Kidney epithelial cell (primary cell): ENCODE results near the gene ALOX12. TPM values are rescaled to one million over a fixed set of nuclear protein-coding genes. Genes with fewer than 3 reads are reported as not detected.

ENCODE experiments used
- DNase-seq: peaks from one replicate; pipeline ENCODE4 v3.0.0-alpha.2; 2010; ENCODE audit warnings: low read depth
- H3K27me3 ChIP-seq: 2 replicates; pipeline ENCODE4 v1.6.0; 2011; ENCODE audit warnings: low read length; ENCODE audit not compliant: control insufficient read depth, insufficient read depth
- H3K36me3 ChIP-seq: 2 replicates; pipeline ENCODE4 v1.5.1; 2011; ENCODE audit warnings: low read length; ENCODE audit not compliant: control insufficient read depth, insufficient read depth
- H3K4me3 ChIP-seq: 2 replicates; pipeline ENCODE4 v1.5.1; 2011; ENCODE audit warnings: low read depth, mild to moderate bottlenecking, control low read depth, low read length
- total RNA-seq: library from RNA; depleted of rRNA; stranded (reverse); fragments of >200 nt; gene quantifications from 2 replicates; pipeline ENCODE4 v1.2.3, GENCODE V29; 2015
- TF ChIP-seq, protein P1 (sequence below): IDR thresholded peaks from 2 replicates; pipeline ENCODE4 v1.5.1; 2011; ENCODE audit warnings: mild to moderate bottlenecking, moderate library complexity, low read length, control low read depth, inconsistent platforms; ENCODE audit not compliant: insufficient read depth, poor library complexity, severe bottlenecking

ALOX12 gene
- total RNA-seq, 1 donor from 2014 or later, result 1.4 TPM

DNA sequence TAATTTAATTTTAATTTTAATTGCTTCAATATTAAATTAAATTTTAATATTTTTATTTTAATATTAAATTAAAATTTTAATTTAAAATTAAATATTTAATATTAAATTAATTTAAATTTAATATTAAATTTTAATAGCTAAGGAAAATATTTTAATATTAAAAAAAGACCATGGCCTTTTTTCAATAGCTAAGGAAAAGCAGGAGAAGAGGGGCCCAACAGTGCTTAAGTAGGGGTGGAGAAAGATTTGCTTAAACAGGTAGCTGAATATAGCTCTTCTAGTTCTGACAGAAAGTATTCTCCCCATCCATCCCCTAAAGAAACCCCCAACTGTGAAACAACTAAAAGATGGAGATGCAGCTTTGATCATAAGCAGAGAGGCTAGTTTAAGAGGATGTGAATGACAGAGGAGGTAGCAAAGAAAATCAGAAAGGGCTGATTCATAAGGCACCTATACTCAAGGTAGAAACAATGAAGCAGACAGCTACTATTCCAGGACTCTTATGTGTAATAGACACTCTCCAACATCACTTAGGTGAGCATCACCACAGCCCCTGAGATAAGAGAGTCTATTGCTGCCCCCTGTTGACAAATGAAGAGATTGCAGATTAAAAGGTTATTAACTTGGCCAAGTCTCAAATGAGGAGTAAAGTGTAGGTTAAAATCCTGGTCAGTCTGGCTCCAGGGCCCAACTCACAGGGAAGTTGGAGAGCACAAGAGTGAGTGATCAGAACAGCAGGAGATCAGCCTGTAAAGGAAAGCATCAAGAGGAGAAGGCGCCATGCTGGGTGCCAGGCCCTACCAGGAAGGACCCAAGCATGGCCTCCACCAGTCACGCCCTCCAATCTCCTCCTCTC is 8.8 kb downstream of the ALOX12 start:
- TF ChIP-seq, protein P1, sequence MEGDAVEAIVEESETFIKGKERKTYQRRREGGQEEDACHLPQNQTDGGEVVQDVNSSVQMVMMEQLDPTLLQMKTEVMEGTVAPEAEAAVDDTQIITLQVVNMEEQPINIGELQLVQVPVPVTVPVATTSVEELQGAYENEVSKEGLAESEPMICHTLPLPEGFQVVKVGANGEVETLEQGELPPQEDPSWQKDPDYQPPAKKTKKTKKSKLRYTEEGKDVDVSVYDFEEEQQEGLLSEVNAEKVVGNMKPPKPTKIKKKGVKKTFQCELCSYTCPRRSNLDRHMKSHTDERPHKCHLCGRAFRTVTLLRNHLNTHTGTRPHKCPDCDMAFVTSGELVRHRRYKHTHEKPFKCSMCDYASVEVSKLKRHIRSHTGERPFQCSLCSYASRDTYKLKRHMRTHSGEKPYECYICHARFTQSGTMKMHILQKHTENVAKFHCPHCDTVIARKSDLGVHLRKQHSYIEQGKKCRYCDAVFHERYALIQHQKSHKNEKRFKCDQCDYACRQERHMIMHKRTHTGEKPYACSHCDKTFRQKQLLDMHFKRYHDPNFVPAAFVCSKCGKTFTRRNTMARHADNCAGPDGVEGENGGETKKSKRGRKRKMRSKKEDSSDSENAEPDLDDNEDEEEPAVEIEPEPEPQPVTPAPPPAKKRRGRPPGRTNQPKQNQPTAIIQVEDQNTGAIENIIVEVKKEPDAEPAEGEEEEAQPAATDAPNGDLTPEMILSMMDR, result peak; percentile 61
- DNase-seq, result no peak
- H3K27me3 ChIP-seq, result no peaks in the 10 kb centered on the region
- no peak overlapping the region for H3K4me3 ChIP-seq
- no peaks in the 10 kb centered on the region for H3K36me3 ChIP-seq

DNA sequence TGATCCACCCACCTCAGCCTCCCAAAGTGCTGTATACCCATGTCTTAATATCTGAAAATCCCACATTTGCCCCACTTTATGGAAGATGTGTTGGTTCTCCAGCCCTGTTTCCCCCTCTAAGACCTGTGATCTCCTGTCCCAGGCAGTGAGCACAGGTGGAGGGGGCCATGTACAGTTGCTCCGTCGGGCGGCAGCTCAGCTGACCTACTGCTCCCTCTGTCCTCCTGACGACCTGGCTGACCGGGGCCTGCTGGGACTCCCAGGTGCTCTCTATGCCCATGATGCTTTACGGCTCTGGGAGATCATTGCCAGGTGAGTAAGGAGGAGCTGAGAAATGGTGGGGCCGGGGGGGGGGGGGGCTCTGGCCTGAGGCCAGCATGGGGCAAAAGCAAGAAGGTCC is 9.9 kb downstream of the ALOX12 start:
- Histone ChIP-seq H3K4me3 (no peak overlapping the region), H3K36me3 (no peaks in the 10 kb centered on the region), H3K27me3 (no peaks in the 10 kb centered on the region)
- DNase-seq, result no peak
- TF ChIP-seq, protein P1, result no peak

DNA sequence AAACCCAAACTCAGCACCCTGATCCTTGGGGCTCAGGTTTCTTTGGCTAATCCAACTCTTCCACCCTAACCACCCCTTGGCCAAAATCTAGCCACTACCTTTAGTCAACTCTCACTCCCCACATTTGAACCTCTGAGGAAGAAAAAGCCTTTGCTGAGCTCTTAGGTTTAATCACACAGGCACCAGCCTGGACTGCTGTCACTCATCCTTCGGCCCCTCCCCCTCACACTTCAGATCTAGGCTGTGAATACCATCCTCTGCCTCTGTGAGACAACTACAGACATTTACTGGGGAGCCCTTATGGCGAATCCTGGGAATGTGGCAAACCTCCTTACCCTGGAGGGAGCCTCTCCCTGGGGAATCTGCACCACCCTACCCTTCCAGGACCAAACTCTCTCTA is 11.3 kb downstream of the ALOX12 start:
- no peaks in the 10 kb centered on the region for H3K27me3 ChIP-seq
- TF ChIP-seq, protein P1, result no peak
- no peaks in the 10 kb centered on the region for H3K36me3 ChIP-seq

DNA sequence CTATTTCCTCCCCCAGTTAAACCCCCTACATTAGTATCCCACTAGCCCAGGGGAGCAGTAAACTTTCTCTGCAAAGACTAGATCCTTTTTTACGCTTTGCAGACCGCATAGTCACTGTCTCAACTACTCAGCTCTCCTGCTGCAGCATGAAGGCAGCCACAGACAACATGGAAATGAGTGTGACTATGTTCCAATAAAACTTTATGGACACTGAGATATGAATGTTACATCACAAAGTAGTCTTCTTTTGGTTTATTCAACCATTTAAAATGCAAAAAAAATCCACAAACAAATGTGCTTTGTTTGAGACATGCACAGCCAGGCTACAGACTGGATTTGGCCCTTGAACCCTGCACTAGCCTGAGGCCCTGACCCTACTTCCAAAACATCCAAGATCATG is 14.7 kb downstream of the ALOX12 start:
- Histone ChIP-seq H3K36me3 (peaks cover 1% of the 10 kb centered on the region), H3K27me3 (no peaks in the 10 kb centered on the region), H3K4me3 (no peak overlapping the region)
- DNase-seq, result no peak
- TF ChIP-seq, protein P1, result no peak

More for the DNA sequence above, 11.3 kb downstream of the ALOX12 start:
- no peak for DNase-seq
- no peak overlapping the region for H3K4me3 ChIP-seq

DNA sequence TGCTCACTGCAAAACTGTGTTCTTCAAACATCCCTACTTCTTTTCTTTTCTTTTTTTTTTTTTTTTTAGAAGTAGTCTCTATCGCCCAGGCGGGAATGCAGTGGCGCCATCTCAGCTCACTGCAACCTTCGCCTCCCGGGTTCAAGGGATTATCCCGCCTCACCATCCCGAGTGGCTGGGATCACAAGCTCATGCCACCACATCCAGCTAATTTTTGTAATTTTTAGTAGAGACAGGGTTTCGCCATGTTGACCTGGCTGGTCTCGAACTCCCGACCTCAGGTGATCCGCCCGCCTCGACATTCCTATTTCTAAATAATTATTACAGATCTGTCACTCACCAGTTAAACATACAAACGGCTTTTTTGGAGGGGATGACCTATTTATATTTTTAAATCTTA is 15.6 kb downstream of the ALOX12 start:
- H3K4me3 ChIP-seq, result peak overlapping the region; percentile 87
- peaks cover 1% of the 10 kb centered on the region for H3K36me3 ChIP-seq
- TF ChIP-seq, protein P1, result no peak
- DNase-seq, result no peak
- H3K27me3 ChIP-seq, result no peaks in the 10 kb centered on the region

DNA sequence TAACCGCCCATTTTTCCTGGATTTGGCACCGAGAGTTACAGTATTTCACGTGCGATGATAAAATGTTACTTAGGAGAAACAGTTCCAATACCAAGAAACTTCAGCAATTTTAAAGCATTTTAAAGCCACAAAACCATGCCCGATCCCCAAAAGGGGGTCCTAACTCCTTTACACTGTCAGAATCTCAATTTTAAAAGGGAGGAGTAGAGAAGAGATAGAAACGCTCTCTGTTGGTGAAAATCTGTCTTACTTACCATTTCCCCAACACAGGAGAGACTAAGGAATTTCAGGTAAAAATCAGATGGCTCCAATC is 16.0 kb downstream of the ALOX12 start:
- no peaks in the 10 kb centered on the region for H3K27me3 ChIP-seq
- DNase-seq, result no peak
- TF ChIP-seq, protein P1, result no peak
- H3K36me3 ChIP-seq, result peaks cover 1% of the 10 kb centered on the region
- peak overlapping the region; percentile 87 for H3K4me3 ChIP-seq
